NK-92 (cell line): ENCODE measurements around the gene OBP2B.
"Not testable (repeated sequence)": the region's sequence is repeated elsewhere in the genome, so short reads cannot be mapped to it uniquely, and the experiment has no call there.

Source experiments
- DNase-seq: peaks from one replicate; lab custom pipeline; 2025; ENCODE audit not compliant: unreplicated experiment; lab: John Stamatoyannopoulos, UW

Gene OBP2B

DNA sequence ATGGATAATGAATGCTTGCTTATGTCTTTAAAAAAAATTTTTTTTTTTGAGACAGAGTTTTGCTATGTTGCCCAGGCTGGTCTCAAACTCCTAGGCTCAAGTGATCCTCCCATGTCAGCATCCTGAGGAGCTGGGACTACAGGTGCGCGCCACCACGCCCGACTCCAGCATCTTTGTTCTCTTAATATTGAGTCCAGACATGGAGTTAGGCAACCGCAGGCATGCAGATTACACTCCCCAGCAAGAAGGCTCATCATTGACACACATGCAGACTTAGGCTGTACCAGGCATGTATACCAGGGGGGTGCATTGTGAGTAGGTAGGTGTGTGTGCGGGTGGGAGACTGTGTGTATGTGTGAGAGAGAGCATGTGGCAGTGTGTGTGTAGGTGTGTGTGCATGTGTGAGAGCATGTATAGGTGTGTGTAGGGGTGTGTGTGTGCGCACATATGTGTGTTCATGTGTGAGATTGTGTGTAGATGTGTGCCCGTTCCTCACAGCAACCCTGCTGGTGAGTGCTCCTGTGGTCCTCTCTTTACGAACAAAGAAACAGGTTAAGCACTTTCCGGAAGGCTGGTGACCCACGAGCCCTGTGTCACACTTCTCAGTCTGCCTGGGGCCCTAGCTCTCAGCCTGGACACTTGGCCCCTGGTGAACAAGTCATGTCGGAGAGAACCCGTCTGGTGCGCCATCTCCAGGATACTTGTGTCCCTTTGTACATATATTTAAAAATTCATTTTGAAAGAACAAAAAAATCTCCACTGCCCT is 6.2 kb downstream of the OBP2B start:
- DNase-seq = no peak

DNA sequence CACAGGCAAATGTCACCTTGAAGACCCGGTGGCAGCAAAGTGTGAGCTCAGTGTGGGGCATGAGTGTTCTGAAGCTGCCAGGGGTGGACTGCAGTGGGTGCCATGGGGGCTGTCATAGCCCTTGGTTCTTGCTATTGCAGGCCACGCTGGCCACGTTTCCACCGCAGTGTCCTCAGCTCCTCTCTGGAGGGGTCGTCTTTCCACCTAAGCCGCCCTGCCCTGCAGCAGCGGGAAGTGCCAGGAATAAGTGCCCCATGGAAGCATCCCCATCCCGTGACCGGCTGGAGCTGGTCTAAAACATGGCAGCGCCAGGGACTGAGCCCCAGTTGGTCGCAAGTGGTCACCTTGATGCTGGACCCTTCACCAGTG is 6.9 kb downstream of the OBP2B start:
- DNase-seq = no peak

DNA sequence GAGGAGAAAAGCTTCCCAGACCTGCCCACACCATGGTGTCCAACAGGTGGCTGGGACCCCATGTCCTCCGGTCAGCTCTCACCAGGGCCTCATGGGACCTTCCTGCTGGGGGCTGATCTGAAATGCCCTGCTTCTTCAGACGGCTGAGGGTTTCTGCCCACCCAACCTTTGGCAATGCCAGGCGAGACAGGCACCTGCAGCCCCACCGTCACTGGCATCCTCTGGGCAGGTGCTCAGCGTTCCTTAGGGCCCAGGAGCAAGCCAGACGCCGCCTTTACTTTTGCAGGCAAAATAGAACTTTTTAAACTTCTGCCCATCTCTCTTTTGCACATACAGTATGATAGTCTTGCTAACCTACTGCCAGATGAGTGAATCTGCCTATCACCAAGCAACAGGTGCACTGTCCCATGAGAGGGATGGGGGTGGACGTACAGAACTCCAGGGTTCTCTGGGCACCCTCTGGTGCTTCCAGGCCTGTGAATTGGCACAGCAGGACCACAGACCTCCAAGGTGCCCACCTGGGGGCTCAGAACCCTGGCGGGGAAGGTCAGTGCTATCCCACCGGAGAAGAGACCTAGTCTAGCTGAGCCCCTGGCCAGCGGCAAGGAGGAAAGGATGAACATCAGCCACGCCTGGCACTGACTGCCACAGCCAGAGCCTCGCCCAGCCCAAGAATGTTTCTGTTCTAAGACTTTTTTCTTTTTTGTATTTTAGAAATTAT is 7.5 kb downstream of the OBP2B start:
- DNase-seq = no peak

DNA sequence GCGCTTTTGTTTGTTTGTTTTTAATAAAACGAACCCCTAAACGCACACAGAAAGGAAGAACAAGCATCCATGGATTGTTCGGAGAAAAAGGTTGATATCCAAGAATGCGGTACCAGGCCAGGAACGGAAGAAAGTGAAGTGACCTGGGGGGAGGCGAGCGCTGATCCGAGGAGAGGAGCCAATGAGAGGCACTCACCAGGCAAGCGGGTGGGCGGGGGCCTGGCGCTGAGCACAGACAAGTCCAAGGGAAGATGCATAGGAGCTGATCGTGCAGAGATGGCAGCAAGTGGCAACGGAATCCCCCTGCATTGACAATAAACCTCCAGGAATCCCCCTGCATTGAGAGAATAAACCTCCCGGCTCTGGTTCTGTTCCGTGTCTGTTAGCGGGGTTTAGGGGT is 8.4 kb downstream of the OBP2B start:
- no peak for DNase-seq

DNA sequence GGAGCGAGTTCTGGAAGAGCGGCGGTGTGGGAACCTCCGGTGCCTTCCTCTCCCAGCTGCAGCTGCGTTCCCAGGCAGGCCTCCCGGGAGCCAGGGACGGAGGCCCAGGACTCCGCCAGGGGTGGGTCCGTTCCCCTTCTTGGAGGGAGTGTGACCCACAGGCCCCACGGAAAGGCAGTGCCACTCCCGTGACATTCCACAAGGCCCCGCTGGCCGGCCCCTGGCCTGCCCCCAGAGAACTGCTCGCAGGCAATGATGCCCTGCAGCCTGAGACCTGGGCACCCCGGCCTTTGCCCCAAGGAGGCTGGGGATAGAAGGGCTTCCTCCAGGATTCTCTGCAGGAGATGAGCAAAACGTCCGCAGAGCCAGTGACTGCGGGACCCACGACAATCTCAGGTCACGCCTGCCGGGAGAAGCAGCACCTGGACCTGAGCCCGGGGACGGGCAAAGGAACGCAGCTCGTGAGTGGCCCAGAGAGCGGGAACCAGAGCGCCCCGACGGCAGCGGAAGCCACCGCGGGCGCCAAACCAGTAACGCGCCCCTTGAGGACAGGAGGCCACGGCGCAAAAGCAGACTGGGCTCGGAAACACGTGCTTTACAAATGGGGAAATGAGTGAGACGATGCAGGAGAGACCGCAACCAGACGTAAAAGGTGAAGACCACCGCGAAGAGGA is 9.3 kb downstream of the OBP2B start:
- no peak for DNase-seq

DNA sequence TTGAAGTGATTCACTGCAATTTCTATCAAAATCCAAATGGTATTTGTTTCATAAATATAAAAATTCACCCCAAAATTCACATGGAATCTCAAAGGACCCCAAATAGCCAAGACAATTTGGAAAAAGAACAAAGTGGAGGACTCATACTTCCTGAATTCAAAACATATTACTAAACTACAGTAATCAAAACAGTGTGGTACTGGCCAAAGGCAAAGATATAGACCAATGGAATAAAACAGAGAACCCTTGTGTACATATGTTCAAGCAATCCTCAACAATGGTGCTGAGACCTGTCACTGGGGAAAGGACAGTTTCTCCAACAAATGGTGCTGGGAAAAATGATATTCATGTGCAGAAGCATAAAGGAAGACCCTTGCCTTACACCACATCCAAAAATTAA is 14.0 kb downstream of the OBP2B start:
- no peak for DNase-seq

DNA sequence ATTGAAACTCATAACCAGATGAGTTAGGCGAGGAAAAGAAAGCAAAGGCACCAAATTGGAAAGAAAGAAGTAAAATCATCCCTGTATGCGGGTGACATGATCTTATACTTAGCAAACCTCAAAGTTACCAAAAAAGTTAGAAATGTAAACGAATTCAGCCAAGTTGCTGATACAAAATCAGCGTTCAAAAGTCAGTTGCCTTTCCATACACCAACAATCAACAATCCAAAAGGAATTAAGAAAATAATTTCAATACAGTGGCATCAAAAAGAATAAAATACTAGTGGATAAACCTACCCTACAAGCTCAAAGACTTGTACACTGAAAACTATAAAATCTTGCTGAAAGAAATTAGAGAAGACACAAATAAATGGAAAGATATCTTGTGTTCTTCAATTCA is 14.5 kb downstream of the OBP2B start:
- DNase-seq = no peak

DNA sequence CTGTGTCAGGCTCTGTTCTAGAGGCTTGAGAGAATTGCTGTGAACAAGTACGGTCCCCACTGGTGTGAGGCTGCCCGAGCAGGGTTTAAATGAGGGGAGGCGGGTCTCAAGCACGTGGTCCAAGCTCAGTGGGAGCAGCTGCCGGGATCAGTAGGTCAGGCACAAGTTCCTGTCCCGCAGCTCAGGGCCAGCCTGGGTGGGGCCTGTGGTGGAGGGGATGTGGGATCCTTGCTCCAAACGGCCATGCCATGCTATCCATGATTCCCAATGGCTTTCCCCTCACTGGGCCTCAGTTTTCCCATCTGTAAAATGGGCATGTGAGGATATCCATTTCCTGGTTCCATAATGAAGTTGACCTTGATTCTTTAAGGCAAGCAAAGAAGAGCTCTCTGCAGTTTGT is 17.1 kb downstream of the OBP2B start:
- no peak for DNase-seq

DNA sequence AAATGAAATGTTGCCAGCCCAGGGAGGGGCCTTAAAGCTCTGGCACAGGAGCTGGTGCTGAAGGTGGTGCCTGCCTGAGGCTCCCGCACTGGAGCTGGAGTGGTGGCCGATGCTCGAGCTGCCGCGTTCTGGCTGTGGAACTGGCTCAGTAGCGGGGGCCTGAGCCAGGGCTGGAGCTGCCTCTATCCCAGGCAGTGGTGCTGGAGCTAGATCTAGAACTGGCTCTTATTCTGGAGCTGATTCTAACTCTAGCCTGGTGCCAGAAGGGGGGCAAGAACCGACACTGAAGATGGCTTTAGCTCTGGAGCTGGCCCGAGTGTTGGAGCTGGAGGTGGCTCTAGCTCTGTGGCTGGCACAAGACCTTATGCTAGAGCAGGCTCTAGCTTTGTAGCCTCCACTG is 19.2 kb downstream of the OBP2B start:
- DNase-seq = no peak

DNA sequence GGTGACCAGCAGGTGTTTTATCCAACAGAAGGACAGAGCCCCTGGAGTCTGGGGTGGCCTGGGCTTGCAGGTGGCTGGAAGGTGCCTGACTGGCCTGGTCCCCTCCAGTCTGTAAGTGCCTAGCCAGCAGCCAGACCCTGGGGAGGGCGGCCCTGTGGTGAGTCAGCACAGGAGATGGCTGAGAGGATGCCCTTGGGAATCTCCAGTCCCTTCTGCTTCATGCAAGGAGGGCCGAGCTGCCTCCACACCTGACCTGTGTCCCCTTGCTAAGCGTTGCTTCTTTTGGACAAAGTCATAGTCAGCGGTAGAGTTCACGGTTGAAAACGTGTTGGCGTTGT is 20.2 kb downstream of the OBP2B start:
- DNase-seq = no peak

DNA sequence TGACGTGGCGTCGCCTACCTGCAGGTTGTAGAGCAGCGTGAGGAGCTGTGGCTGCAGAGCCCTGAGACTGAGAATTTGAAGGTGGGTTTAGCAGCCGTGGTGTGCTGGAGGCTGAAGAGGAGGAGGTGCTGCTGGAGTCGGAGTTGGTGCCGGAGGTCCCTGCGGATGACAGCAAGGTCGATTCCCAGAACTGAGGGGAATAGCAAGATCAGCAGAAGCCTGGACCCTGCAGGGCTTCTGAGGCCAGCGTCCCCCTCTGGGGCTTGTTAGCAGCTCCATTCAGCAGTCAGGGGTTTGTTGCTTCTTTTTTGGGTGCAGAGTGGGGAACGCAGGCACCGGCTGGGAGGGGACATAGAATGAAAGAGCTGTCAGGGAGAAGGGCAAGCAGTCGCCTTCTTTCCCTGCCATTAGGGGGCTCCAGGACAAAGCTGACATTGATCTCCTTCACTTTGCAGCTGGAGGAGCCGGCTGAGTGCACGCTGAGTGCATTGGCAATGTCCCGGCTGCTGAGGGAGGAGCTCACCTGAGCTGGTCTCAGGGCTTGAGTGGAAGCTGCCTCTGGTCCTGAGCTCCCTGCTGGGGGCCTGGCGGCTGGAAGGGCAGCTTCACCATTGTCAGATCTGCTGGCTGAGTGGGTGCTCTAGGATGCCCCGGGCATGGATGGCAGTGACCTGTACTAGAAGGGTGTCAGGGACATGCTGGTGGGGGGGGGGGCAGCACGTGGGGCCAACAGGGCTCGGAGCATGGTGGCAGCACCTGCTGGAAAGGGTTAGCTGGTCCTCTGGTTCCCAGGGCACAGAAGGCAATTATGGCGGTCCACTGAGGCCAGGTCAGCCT is 20.8 kb downstream of the OBP2B start:
- no peak for DNase-seq

DNA sequence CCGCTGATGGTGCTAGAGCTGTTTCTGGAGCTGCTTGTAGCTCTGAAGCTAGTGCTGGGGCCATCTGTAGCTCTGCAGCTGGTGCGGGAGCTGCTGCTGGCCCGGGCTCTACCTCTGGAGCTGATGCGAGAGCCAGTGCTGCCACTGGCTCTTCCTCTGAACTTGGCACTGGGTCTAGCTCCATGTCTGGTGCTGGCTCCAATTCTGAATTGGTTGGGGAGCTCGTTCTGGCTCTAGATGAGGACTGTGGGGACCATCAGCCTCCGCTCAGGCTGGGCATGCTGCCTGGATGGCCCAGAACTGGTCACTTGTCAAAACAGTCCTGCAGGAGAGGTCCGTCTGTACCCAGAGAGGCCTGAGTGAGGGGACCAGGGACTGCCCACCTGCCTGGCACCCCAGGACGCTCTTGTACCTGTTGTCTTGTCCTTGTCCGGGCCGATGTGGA is 21.5 kb downstream of the OBP2B start:
- DNase-seq = no peak

DNA sequence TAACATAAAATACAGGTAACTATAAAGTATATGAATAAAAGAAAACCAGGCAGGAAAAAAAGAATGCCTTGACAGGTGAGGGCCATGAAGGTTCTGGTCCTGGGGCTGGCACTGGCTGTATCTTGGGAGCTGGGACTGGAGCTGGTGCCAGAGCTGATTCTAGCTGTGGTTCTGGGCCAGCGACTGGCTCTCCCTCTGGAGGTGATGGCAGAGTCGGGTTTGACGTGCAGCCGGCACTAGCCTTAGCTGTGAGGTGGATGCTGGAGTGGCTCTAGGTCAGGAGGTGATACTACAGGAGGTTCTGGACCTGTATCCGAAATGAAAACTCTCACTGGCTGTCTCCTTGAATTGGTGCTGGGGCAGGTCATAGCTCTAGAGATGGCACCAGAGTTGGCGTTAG is 22.3 kb downstream of the OBP2B start:
- no peak for DNase-seq

DNA sequence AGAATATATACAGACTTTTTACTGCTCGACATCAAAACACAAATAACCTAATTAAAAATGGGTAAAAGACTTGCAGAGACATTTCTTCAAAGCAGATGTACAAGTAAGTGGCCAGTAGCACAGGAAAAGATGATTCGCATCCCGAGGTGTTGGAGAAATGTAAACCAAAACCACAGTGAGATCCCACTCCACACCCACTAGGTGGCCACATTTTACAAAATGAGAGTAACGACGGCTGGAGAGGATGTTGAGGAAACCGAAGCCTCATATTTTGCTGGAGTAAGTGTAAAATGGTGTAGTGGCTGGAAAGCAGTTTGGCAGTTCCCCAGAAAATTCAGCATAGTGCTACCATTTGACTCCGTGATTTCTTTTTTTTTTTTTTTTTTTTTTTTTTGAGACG is 24.1 kb downstream of the OBP2B start:
- DNase-seq = no peak

DNA sequence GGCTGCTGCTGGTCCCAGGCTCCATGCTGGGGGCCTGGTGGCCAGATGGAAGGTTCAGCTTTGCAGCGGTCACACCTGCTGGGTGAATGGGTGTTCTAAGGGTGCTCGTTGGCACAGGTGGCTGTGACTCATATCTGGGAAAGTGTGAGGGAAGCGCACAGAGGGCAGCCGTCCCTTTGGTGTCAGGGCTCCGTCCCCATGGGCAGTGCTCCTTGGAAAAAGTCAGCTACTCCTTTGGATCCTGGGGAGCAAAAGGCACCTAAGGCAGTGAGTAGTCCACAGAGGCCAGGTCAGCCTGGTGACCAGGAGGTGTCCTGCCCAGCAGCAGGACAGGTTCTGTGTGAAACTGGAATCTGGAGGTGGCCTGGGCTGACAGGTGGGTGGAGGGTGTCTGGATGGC is 26.9 kb downstream of the OBP2B start:
- DNase-seq = no peak

DNA sequence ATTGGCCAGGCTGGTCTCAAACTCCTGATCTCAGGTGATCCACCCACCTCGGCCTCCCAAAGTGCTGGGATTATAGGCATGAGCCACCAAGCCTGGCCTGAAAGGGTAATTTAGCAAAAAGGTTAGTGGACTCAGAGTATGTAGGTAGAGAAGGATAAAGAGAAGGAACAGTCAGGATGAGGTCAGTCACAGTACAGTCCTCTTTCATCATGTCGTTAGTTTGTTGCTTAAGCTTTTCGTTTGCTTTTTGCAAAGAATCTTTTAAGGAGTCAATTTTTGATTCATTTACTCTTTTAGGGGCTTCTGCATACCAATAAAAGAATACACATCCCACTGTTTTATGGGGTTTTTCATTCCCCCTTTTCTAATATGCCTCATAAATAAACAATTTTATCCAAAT is 27.5 kb downstream of the OBP2B start:
- DNase-seq = no peak

DNA sequence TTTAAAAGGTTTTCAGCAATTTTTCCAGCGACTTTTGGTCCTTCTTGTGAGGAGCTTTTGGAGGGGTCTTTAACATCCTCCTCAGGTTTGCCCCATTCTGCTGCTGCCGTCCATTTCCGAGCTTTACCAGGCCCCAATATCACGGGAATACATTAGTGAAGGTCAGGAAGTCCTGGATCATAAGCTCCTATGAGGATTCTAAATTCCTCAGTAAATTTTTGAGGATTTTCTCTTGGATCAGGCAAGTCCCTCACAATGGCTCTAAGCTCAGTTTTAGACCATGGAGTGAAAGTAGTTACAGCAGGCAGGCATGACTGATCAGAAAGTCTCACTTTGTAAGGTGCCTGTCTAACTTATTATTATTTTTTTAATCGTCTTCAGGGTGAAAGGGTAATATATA is 28.1 kb downstream of the OBP2B start:
- DNase-seq = no peak

DNA sequence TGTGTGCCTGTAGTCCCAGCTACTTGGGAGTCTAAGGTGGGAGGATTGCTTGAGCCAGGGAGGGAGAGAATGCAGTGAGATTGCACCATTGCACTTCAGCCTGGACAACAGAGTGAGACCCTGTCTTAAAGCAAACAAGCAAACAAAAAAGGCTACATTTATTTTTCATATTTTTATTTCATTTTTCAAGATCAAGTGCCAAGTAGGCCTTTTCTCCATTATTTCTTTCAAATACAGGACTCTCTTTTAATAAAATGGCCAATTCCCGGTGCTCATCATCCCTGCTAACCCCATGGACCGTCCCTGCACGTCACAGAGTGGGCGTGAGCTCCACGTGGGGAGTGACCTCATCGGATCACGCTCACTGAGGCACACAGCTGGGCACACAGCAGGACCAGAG is 36.0 kb downstream of the OBP2B start:
- no peak for DNase-seq

DNA sequence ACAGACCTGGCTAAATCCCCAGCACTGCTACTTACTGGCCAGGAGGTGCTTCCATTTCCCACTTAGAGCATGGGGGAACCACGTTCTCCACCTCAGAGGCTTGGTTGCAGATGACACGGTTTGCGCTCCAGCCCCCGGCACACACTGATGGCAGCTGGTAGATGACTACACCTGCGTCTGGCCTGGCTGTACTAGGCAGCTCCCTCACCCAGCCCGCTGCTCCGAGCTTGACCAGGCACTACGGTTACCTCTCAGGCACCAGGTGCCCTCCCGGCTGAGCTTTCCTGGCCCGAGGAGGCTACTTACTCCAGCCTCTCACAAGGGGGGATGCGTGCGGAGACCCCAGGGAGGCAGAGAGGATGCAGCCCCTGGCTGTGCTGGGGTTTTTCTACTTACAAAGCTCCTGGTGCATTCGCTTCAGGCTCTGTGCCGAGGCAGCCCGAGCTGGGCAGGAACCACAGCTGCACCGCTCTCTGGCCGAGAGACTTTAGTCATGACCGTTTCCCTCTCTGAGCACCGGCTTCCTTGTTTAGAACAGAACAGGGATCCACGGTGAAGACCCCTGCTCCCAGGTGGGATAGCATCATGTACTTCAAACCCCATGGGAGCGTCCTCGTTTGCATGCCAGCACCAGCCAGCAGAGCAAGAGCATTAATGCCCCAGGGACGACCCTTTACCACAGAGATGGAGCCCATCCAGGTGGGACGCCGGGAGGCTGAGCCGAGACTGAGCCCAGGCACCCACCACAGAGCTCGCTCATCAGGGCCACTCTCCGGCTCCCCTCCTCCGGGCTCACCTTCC is 37.7 kb downstream of the OBP2B start:
- DNase-seq = no peak

DNA sequence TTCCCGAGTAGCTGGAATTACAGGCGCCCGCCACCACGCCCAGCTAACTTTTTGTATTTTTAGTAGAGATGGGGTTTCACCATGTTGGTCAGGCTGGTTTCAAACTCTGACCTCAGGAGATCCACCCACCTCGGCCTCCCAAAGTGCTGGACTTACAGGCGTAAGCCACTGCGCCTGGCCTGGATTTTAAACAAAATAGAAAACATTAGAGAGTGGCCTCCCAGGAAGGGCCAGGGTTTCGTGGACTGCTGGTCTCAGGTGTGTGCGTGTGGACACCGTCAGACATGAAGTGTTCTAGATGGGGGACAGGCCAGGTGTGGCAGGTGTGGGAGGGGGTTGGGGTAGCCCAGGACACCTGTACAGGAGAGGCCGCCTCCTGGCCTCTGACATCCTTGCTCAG is 38.3 kb downstream of the OBP2B start:
- DNase-seq = no peak

DNA sequence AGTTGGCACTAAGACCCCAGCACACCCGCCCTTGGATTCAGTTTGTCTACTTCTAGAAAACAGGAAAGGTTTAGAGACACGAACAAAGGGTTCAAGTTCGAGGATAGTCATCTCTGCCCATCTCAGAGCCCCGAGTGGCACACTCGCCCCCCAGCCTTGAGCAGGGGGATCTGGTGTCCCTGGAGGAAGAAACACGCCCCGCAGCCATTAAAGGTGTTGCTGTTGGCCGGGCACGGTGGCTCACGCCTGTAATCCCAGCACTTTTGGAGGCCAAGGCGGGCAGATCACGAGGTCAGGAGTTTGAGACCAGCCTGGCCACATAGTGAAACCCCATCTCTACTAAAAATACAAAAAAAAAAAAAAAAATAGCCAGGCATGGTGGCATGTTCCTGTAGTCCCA is 39.4 kb downstream of the OBP2B start:
- not testable (repeated sequence) for DNase-seq
